22Rv1 (cell line): ENCODE measurements around the gene ZNF358.

Experiments
- CTCF ChIP-seq: fragments of 450-650 bp; IDR thresholded peaks from 2 replicates; pipeline ENCODE4 v1.5.1; 2017; ENCODE audit warnings: mild to moderate bottlenecking
- ZFX ChIP-seq: fragments of 450-650 bp; IDR thresholded peaks from 2 replicates; pipeline ENCODE4 v1.6.1; 2017; ENCODE audit warnings: antibody characterized with exemption, borderline replicate concordance

GRCh38 chr19:7539827-7540425, 24.0 kb downstream of the ZNF358 start:
- TF ChIP-seq CTCF (no peak), ZFX (no peak)
